ENCODE results near the gene SORBS2. TPM values are rescaled to one million over a fixed set of nuclear protein-coding genes. Genes with fewer than 3 reads are reported as not detected.

SORBS2 gene
- total and polyA plus RNA-seq, 2 donors (not counting 1 experiment from before 2014, with no cell fraction given) = 0.25 to 0.89 TPM

- CTCF ChIA-PET = no interaction called here
- intact Hi-C loops (cut with micrococcal nuclease) = no loop called here
Measured at GRCh38 chr4:185787926-185788679, 23.9 kb downstream of the SORBS2 start.

More at GRCh38 chr4:185787926-185788679, 23.9 kb downstream of the SORBS2 start:
- no peak for TF ChIP-seq CTCF (IDR thresholded peaks at IDR 0.05)
- TF ChIP-seq EZH2 (IDR thresholded peaks at IDR 0.05; ENCODE audit: borderline replicate concordance, insufficient read depth, low read depth, low read length, poor library complexity, severe bottlenecking) = no peak
- no peaks in the 10 kb centered on the region for H3K4me1 Mint-ChIP-seq
- POLR2A ChIA-PET = no interaction called here
- no peaks in the 10 kb centered on the region for H3K9me3 Mint-ChIP-seq (ENCODE audit: insufficient read depth)
- no peak overlapping the region for H3K9ac ChIP-seq (ENCODE audit: low read length)
- 84% methylated on average over 8 of the region's 16 CpGs for WGBS (ENCODE audit: insufficient coverage)
- H3K27ac Mint-ChIP-seq = no peak overlapping the region
- no peak overlapping the region for H2AFZ ChIP-seq (ENCODE audit: insufficient read depth, low read depth, low read length, poor library complexity, severe bottlenecking)
- H3K79me2 ChIP-seq (ENCODE audit: control insufficient read depth, insufficient read depth, low read length) = no peaks in the 10 kb centered on the region
- no peaks in the 10 kb centered on the region for H3K9me3 ChIP-seq (ENCODE audit: control extremely low read depth in 1 of 3, control insufficient read depth in 2 of 3, insufficient read depth in 1 of 3, low read length in 2 of 3)
- ATAC-seq (ENCODE audit: low read depth) = no peak
- peaks cover 8% of the 10 kb centered on the region for H3K27me3 Mint-ChIP-seq
- no peak overlapping the region for H3K4me3 Mint-ChIP-seq
- no peaks in the 10 kb centered on the region for H3K36me3 ChIP-seq (replicated peaks in 1 of 2; ENCODE audit: control extremely low read depth in 1 of 2, control insufficient read depth in 1 of 2, extremely low read depth in 1 of 2, insufficient read depth in 2 of 2, low read length in 1 of 2)
- no peaks in the 10 kb centered on the region for H4K20me1 ChIP-seq (ENCODE audit: control insufficient read depth, insufficient read depth, low read length, poor library complexity, severe bottlenecking)
- no peak overlapping the region for H3K4me2 ChIP-seq (replicated peaks; ENCODE audit: low read depth, low read length, poor library complexity, severe bottlenecking)
- no peaks in the 10 kb centered on the region for H3K27me3 ChIP-seq (replicated peaks in 1 of 4; ENCODE audit: control extremely low read depth in 1 of 4, control insufficient read depth in 3 of 4, insufficient read depth in 4 of 4, low read length in 3 of 4)
- no peak for DNase-seq
- no peak overlapping the region for H3K27ac ChIP-seq (ENCODE audit: low read length in 2 of 2)
- no peaks in the 10 kb centered on the region for H3K4me1 ChIP-seq (ENCODE audit: control insufficient read depth in 2 of 2, insufficient read depth in 2 of 2, low read length in 2 of 2)
- no peak overlapping the region for H3K4me3 ChIP-seq (ENCODE audit: control extremely low read depth in 1 of 5, extremely low read depth in 1 of 5, insufficient read depth in 1 of 5, low read depth in 2 of 5, low read length in 4 of 5)
